ENCODE data around the gene ANKRD33B. TPM values are rescaled to one million over a fixed set of nuclear protein-coding genes. Genes with fewer than 3 reads are reported as not detected.

ANKRD33B gene
- total RNA-seq, 1 donor, result 2.6 TPM

DNA sequence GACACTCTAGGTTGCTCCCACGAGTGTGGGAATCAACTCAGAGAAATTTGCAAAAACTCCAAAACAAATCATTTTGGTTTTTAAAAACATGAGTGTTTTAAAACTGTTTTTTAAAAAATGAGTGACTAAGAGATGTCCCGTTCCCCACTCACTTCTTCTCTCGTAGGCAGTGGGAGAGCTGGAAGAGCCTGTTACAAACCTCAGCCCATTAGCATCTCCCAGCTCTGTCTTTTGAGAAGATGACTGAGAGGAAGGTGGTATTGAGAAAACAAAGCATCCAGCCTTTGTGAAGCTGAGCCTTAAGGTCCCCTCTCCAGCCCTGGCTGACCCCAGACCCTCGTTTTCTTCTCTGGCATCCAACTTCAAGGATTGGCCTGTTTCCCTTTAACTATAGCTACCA is 4.7 kb upstream of the ANKRD33B start:
- no peak overlapping the region for H3K4me3 ChIP-seq (ENCODE audit: low read depth, low read length)
- no peak for DNase-seq (ENCODE audit: low read depth)
- TF ChIP-seq, protein P1, sequence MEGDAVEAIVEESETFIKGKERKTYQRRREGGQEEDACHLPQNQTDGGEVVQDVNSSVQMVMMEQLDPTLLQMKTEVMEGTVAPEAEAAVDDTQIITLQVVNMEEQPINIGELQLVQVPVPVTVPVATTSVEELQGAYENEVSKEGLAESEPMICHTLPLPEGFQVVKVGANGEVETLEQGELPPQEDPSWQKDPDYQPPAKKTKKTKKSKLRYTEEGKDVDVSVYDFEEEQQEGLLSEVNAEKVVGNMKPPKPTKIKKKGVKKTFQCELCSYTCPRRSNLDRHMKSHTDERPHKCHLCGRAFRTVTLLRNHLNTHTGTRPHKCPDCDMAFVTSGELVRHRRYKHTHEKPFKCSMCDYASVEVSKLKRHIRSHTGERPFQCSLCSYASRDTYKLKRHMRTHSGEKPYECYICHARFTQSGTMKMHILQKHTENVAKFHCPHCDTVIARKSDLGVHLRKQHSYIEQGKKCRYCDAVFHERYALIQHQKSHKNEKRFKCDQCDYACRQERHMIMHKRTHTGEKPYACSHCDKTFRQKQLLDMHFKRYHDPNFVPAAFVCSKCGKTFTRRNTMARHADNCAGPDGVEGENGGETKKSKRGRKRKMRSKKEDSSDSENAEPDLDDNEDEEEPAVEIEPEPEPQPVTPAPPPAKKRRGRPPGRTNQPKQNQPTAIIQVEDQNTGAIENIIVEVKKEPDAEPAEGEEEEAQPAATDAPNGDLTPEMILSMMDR (IDR thresholded peaks at IDR 0.05; ENCODE audit: insufficient read depth, low read depth, low read length), result no peak

DNA sequence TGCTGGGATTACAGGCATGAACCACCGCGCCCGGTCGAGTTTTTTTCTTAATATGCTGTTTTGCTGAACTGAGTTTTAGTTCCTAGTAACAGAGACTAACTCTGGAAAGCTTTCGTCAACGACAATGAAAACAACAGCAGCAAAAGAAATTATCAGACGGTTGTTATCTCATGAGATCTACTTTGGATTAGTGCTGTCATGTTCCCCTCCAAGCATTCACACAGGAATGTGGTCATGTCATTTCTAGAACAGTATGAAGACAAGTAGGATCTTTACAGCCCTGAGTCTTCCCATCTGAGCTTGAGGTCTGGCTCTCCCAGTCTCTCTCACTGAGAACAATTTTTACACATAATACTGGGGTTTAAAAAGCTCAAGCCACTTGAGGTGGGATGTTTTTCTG is 4.0 kb upstream of the ANKRD33B start:
- no peak for DNase-seq (ENCODE audit: low read depth)
- TF ChIP-seq, protein P1 (IDR thresholded peaks at IDR 0.05; ENCODE audit: insufficient read depth, low read depth, low read length), result no peak
- H3K4me3 ChIP-seq (ENCODE audit: low read depth, low read length), result no peak overlapping the region

DNA sequence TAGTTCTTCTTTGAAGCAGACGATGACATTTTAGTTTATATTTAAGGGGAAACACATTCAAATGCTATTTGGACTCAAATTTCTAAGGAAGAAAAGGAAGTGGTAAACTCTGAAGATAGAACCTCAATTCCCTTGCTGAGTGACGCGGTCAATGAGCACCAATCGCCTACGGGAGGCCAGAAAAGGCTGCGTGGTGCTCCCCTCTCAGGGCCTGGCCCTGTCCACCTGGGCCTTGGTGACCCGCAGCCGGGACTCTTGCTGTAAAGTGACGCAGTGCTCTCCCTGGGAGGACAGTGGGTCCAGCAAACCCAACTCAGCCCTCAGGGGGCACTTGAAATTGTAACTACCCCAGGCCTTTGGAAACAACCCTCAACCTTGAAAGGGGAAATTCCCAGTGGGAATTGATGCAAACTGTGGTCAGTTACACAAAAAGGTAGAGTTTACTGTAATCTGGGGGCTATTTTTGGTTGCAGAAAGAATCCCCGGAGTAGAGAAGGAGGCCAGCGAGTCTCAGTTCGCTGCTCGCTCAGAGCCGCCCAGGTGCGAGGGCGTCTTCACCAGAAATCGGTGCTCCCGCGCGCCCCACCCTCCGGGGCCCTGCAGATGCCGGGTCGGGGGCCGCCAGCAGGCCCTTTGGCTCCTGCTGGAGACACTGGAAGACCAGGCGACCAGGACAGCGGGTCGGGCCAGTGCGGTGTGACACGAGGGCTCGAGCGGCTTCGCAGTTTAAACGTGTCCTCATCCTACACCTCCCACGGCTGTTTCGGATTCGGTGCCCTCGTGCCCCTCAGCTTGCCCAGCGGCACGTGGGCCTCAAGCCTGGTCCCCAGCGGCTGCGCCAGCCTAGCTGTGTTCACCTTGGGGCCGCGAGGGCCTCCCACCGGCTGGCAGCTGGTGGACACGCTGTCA is 1.4 kb upstream of the ANKRD33B start:
- no peak for DNase-seq (ENCODE audit: low read depth)
- TF ChIP-seq, protein P1 (IDR thresholded peaks at IDR 0.05; ENCODE audit: insufficient read depth, low read depth, low read length), result no peak
- H3K4me3 ChIP-seq (ENCODE audit: low read depth, low read length), result peak overlapping the region; percentile 75

DNA sequence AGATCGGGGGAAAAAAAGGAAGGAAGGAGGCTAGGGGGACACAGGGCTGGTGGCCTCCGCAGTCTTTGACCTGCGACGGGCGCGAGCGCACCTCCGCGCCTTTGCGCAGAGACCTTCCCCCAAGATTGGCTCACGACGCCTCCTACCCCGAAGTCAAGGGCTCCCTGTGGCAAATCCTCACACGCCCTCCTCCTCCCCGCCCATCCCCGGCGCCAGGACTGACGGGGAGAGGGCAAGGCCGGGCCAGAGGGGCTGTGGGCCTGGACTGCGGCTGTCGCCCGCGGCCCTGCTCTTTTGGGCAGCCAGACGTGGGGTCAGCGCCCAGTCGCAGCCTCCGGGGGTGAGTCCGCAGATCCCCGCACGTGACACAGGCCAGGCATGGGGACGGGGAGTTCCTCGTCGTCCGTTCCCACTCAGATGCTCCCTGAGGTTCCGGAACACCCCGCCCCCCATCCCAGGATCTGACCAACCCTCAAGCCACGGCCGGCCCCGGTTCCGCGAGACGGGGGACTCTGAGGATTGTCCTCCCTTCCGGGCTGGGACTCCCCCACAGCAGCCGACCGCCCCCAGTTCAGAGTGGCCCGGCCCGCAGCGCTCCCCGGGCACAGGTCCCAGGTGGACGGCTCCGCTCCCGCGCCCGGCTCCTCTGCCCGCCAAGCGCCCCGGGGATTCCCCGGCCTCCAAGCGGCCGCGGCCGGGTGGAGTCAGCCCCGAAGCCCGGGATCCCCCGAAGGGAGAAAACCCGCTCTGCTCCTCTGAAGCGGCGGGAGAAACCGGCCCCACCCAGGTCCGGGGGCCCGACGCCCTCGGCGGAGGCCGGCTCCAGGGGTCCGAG is 543 bp upstream of the ANKRD33B start:
- H3K4me3 ChIP-seq (ENCODE audit: low read depth, low read length), result peak overlapping the region; percentile 75
- no peak for DNase-seq (ENCODE audit: low read depth)
- TF ChIP-seq, protein P1 (IDR thresholded peaks at IDR 0.05; ENCODE audit: insufficient read depth, low read depth, low read length), result no peak

DNA sequence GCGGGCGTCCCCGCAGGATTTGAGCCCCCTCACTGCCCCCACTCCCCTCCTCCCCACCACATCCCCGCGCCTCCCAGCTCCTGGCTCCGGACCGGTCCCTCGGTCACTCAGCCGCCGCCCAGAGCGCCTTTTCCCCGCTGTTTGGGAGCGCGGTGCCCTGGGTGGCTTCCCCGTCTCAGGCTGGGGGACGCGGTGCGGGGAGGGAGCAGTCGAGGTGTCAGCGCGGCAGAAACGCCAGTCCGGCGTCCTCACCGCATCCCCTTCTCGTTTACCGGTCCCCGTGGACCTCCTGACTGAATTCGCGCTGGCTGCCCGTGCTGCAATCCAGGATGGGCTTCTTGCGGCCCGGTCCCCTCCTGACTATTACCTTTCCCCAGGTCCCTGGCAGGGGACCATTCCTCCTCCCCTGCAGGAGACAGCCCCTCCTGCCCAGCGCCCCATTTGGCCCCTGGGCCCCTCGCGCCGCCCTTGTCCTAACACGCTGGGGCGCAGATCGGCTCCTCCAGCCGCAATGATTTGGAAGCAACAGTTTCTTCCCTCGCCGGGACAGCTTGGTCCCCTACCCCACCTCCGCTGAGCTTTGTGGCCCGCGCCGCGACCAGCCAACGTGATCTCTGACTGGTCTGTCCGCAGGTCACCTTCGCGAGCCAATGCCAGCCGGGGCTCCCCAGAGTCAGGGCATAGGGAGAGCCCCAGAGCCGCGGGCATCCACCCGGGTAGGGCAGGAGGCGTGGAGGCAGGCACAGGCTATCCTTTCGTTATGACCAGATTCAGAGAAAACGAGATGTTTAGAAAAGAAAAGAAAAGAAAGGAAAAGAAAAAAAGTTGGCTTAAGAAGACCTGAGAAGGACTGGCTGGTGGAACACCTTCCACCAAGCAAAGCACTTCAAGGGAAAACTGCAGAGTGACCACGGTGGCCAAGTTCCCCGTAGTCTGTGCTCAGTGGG is 1.2 kb downstream of the ANKRD33B start:
- DNase-seq (ENCODE audit: low read depth), result no peak
- TF ChIP-seq, protein P1 (IDR thresholded peaks at IDR 0.05; ENCODE audit: insufficient read depth, low read depth, low read length), result no peak
- peak overlapping the region; percentile 75 for H3K4me3 ChIP-seq (ENCODE audit: low read depth, low read length)

Measured in fibroblast of villous mesenchyme (primary cell).